Stimulated activated naive CD4-positive, alpha-beta T cell (primary cell): ENCODE data around the gene ZNF493.

Experiments
- DNase-seq, 6 experiments: peaks; one replicate each; lab custom pipeline; 2025; lab: John Stamatoyannopoulos, UW

The ZNF493 gene

GRCh38 chr19:21463449-21464105, 66.6 kb downstream of the ZNF493 start:
- DNase-seq, result peak in 2 of 6 experiments; percentile 8 to 55

GRCh38 chr19:21466627-21467026, 69.7 kb downstream of the ZNF493 start:
- DNase-seq, result no peak

- no peak for DNase-seq
Measured at GRCh38 chr19:21468791-21469190, 71.9 kb downstream of the ZNF493 start.

GRCh38 chr19:21472507-21472906, 75.6 kb downstream of the ZNF493 start:
- DNase-seq, result no peak

GRCh38 chr19:21474671-21475181, 77.8 kb downstream of the ZNF493 start:
- peak; percentile 38 to 81 (median 58) for DNase-seq
